T-cell (primary cell): ENCODE data around the gene RPL18. TPM values are rescaled to one million over a fixed set of nuclear protein-coding genes. Genes with fewer than 3 reads are reported as not detected.

Experiments used
- total RNA-seq, 35 experiments: library from RNA in 6 of 35; stranded (reverse) in 6 of 35; fragments of 120-200 nt in 1 of 35; gene quantifications; one replicate each; pipeline versions ENCODE4 v1.2.1 to v1.2.4 and lab custom pipeline; 2013 to 2026

The RPL18 gene
- total RNA-seq, 5 donors from 2014 or later (not counting 1 experiment from before 2014, with no cell fraction given), result 2,370 to 2,784 (median 2,662) TPM

Other genes with a start within 250 kb of the RPL18 start
- gene KDELR1, start 227.6 kb downstream of the RPL18 start, total RNA-seq, result 10 to 100 TPM; 40.9 to 55.9 (median 47.5) TPM
- gene GRIN2D, start 225.5 kb downstream of the RPL18 start, total RNA-seq, result under 1 TPM in 4 of 5 donors, not detected in 1; 0.13 to 0.23 (median 0.16) TPM
- gene GRWD1, start 173.2 kb downstream of the RPL18 start, total RNA-seq, result 10 to 100 TPM; 29.7 to 55.2 (median 42.6) TPM
- 1 to 10 TPM; 2.6 to 3.5 (median 3.2) TPM for gene KCNJ14, start 163.6 kb downstream of the RPL18 start, total RNA-seq
- gene CYTH2, start 149.8 kb downstream of the RPL18 start, total RNA-seq, result 10 to 100 TPM; 37.8 to 81.5 (median 70.6) TPM
- gene LMTK3, start 107.3 kb downstream of the RPL18 start, total RNA-seq, result 10 to 100 TPM; 17.5 to 28.2 (median 23.5) TPM
- not detected for gene SULT2B1, start 67.0 kb downstream of the RPL18 start, total RNA-seq
- gene SPACA4, start 12.4 kb downstream of the RPL18 start, total RNA-seq, result not detected
- 1 to 10 TPM in 4 of 5 donors, not detected in 1; 2.3 to 3.0 (median 2.7) TPM for gene FAM83E, start 4.1 kb downstream of the RPL18 start, total RNA-seq
- gene SPHK2, start 328 bp upstream of the RPL18 start, total RNA-seq, result 10 to 100 TPM; 18.0 to 37.0 (median 31.8) TPM
- 10 to 100 TPM; 24.5 to 57.2 (median 56.0) TPM for gene DBP, start 18.2 kb upstream of the RPL18 start, total RNA-seq
- gene CA11, start 27.0 kb upstream of the RPL18 start, total RNA-seq, result 10 to 100 TPM in 4 of 5 donors, 1 to 10 TPM in 1; 8.0 to 18.5 (median 11.0) TPM
- 1 to 10 TPM; 2.2 to 4.2 (median 3.5) TPM for gene NTN5, start 53.8 kb upstream of the RPL18 start, total RNA-seq
- under 1 TPM in 1 of 5 donors, not detected in 4; 0.16 TPM for gene FUT2, start 76.8 kb upstream of the RPL18 start, total RNA-seq
- gene MAMSTR, start 100.5 kb upstream of the RPL18 start, total RNA-seq, result 1 to 10 TPM in 4 of 5 donors, under 1 TPM in 1; 0.56 to 2.4 (median 1.6) TPM
- gene RASIP1, start 121.4 kb upstream of the RPL18 start, total RNA-seq, result under 1 TPM in 3 of 5 donors, not detected in 2; 0.23 to 0.65 (median 0.32) TPM
- not detected for gene IZUMO1, start 127.7 kb upstream of the RPL18 start, total RNA-seq
- gene FUT1, start 133.5 kb upstream of the RPL18 start, total RNA-seq, result under 1 TPM; 0.09 to 0.28 (median 0.15) TPM
- not detected for gene FGF21, start 136.3 kb upstream of the RPL18 start, total RNA-seq
- 10 to 100 TPM; 21.5 to 40.6 (median 36.6) TPM for gene BCAT2, start 191.9 kb upstream of the RPL18 start, total RNA-seq
- 1 to 10 TPM in 2 of 5 donors, under 1 TPM in 2, not detected in 1; 0.58 to 2.1 (median 1.1) TPM for gene HSD17B14, start 217.3 kb upstream of the RPL18 start, total RNA-seq
- gene PLEKHA4, start 249.4 kb upstream of the RPL18 start, total RNA-seq, result 10 to 100 TPM in 1 of 5 donors, 1 to 10 TPM in 4; 2.7 to 11.8 (median 5.2) TPM